Stomach (tissue), 4 donors: ENCODE measurements around the gene KPNA4.

Experiments
- CTCF ChIP-seq, 7 experiments: fragments of 450-650 bp in 4 of 7; fragments of 200-600 bp in 3 of 7; sonication (generic) in 3 of 7; IDR thresholded peaks; one replicate each; pipeline ENCODE4 v1.5.1; 2016 to 2019; ENCODE audit warnings: antibody characterized with exemption in 7 of 7, control low read depth in 2 of 7, mild to moderate bottlenecking in 1 of 7
- EP300 ChIP-seq: sonication (generic); formaldehyde crosslinking; IDR thresholded peaks from one replicate; pipeline ENCODE4 v1.6.1; 2017; ENCODE audit warnings: antibody characterized with exemption
- POLR2A ChIP-seq, 4 donors: fragments of 450-650 bp; IDR thresholded peaks; one replicate each; pipeline ENCODE4 v1.6.1; 2016; ENCODE audit warnings: antibody characterized with exemption in 4 of 4, control low read depth in 2 of 4, mild to moderate bottlenecking in 1 of 4, moderate library complexity in 1 of 4
- POLR2AphosphoS5 ChIP-seq, 3 donors: sonication (generic); formaldehyde crosslinking; IDR thresholded peaks; one replicate each; pipeline ENCODE4 v1.6.1; 2016; ENCODE audit warnings: antibody characterized with exemption in 3 of 3

GRCh38 chr3:160577093-160577492 is 11.7 kb upstream of the KPNA4 start:
- TF ChIP-seq CTCF (IDR thresholded peaks at IDR 0.05) (no peak), POLR2A (IDR thresholded peaks at IDR 0.05) (no peak), POLR2AphosphoS5 (IDR thresholded peaks at IDR 0.05) (no peak), EP300 (no peak)
